Fibroblast of lung (primary cell): ENCODE data around the gene SCN7A. TPM values are rescaled to one million over a fixed set of nuclear protein-coding genes. Genes with fewer than 3 reads are reported as not detected.

ENCODE experiments used
- DNase-seq, 2 donors: peaks; one replicate each; pipeline versions ENCODE4 v3.0.0 to v3.0.0-alpha.2; 2010; ENCODE audit warnings: low read depth in 2 of 2
- H2AFZ ChIP-seq: 2 replicates; pipeline ENCODE4 v1.5.1; 2012; ENCODE audit warnings: low read length, control low read depth, inconsistent platforms
- H3K27ac ChIP-seq: 2 replicates; pipeline ENCODE4 v1.5.1; 2011; ENCODE audit warnings: low read length, control low read depth; ENCODE audit not compliant: insufficient read depth
- H3K27me3 ChIP-seq: 2 replicates; pipeline ENCODE4 v1.5.1; 2011; ENCODE audit warnings: mild to moderate bottlenecking, low read length; ENCODE audit not compliant: control insufficient read depth, insufficient read depth
- H3K36me3 ChIP-seq: 2 replicates; pipeline ENCODE4 v1.5.1; 2011; ENCODE audit warnings: low read length; ENCODE audit not compliant: control insufficient read depth, insufficient read depth
- H3K4me1 ChIP-seq: 2 replicates; pipeline ENCODE4 v1.5.1; 2011; ENCODE audit warnings: low read length; ENCODE audit not compliant: control insufficient read depth, insufficient read depth; ENCODE audit errors: extremely low read depth
- H3K4me2 ChIP-seq: 2 replicates; pipeline ENCODE4 v1.5.1; 2011; ENCODE audit warnings: low read length, control low read depth; ENCODE audit not compliant: insufficient read depth; ENCODE audit errors: extremely low read depth
- H3K4me3 ChIP-seq, 4 experiments: fragments of 200-600 bp in 1 of 4; sonication (generic) in 1 of 4; replicated peaks in 1 of 4; 2 replicates each; pipeline ENCODE4 v1.5.1; 2011 to 2016; ENCODE audit warnings: low read length in 4 of 4, low read depth in 3 of 4, mild to moderate bottlenecking in 3 of 4, control low read depth in 2 of 4, inconsistent platforms in 1 of 4, mixed read lengths in 1 of 4; ENCODE audit not compliant: insufficient read depth in 1 of 4; ENCODE audit errors: control extremely low read depth in 1 of 4
- H3K79me2 ChIP-seq: 2 replicates; pipeline ENCODE4 v1.5.1; 2012; ENCODE audit warnings: mild to moderate bottlenecking, low read length, inconsistent platforms; ENCODE audit not compliant: control insufficient read depth, insufficient read depth
- H3K9ac ChIP-seq: 2 replicates; pipeline ENCODE4 v1.5.1; 2011; ENCODE audit warnings: mild to moderate bottlenecking, low read length, control low read depth; ENCODE audit not compliant: insufficient read depth
- H3K9me3 ChIP-seq: 2 replicates; pipeline ENCODE4 v1.5.1; 2012; ENCODE audit warnings: low read depth, low read length; ENCODE audit not compliant: control insufficient read depth, insufficient read depth
- H4K20me1 ChIP-seq: 2 replicates; pipeline ENCODE4 v1.5.1; 2011; ENCODE audit warnings: low read length; ENCODE audit not compliant: control insufficient read depth, insufficient read depth; ENCODE audit errors: extremely low read depth
- CTCF ChIP-seq, 2 donors: IDR thresholded peaks in 1 of 2; conservative IDR thresholded peaks in 1 of 2; 1 replicate in 1 of 2; 2 replicates in 1 of 2; pipeline ENCODE4 v1.5.1; 2011 to 2012; ENCODE audit warnings: low read length in 2 of 2, control low read depth in 1 of 2, inconsistent platforms in 1 of 2, low read depth in 1 of 2, mild to moderate bottlenecking in 1 of 2
- EZH2 ChIP-seq: IDR thresholded peaks from 2 replicates; pipeline ENCODE4 v1.5.1; 2012; ENCODE audit warnings: low read length, control low read depth, mild to moderate bottlenecking; ENCODE audit errors: missing control alignments
- polyA plus RNA-seq, 2 donors: library from polyadenylated mRNA; depleted of rRNA in 1 of 2; stranded (reverse) in 1 of 2; unstranded in 1 of 2; fragments of >200 nt; gene quantifications; 2 replicates each; pipeline ENCODE4 v1.2.1, GENCODE V29; 2011 to 2012; ENCODE audit warnings: missing spikeins in 1 of 2
- total RNA-seq: library from RNA; depleted of rRNA; stranded (reverse); fragments of >200 nt; gene quantifications from 2 replicates; pipeline ENCODE4 v1.2.1, GENCODE V29; 2014

Gene SCN7A
- total and polyA plus RNA-seq, 2 donors (not counting 1 experiment from before 2014, with no cell fraction given): 7.8 to 8.9 TPM

GRCh38 chr2:166394245-166394644, 99.8 kb downstream of the SCN7A start:
- Histone ChIP-seq H3K9ac (no peak overlapping the region), H3K27ac (no peak overlapping the region), H2AFZ (no peak overlapping the region), H3K27me3 (no peaks in the 10 kb centered on the region), H3K36me3 (no peaks in the 10 kb centered on the region), H3K4me3 (no peak overlapping the region), H4K20me1 (no peaks in the 10 kb centered on the region), H3K9me3 (no peaks in the 10 kb centered on the region), H3K4me2 (no peak overlapping the region), H3K4me1 (no peaks in the 10 kb centered on the region), H3K79me2 (no peaks in the 10 kb centered on the region)
- DNase-seq: no peak
- no peak for TF ChIP-seq CTCF (conservative IDR thresholded peaks at IDR 0.05 in 1 of 2, IDR thresholded peaks at IDR 0.05 in 1 of 2; ENCODE audit: low read depth in 1 of 2, low read length in 2 of 2)
- TF ChIP-seq EZH2: no peak

GRCh38 chr2:166393008-166393407, 101.0 kb downstream of the SCN7A start:
- no peak for DNase-seq
- no peak overlapping the region for H3K4me2 ChIP-seq
- no peaks in the 10 kb centered on the region for H3K4me1 ChIP-seq
- H3K27me3 ChIP-seq: no peaks in the 10 kb centered on the region
- H3K27ac ChIP-seq: no peak overlapping the region
- no peak overlapping the region for H3K4me3 ChIP-seq
- no peaks in the 10 kb centered on the region for H3K79me2 ChIP-seq
- H3K9me3 ChIP-seq: no peaks in the 10 kb centered on the region
- TF ChIP-seq EZH2: no peak
- TF ChIP-seq CTCF (conservative IDR thresholded peaks at IDR 0.05 in 1 of 2, IDR thresholded peaks at IDR 0.05 in 1 of 2; ENCODE audit: low read depth in 1 of 2, low read length in 2 of 2): no peak
- H3K36me3 ChIP-seq: no peaks in the 10 kb centered on the region
- no peak overlapping the region for H3K9ac ChIP-seq
- no peaks in the 10 kb centered on the region for H4K20me1 ChIP-seq
- no peak overlapping the region for H2AFZ ChIP-seq

GRCh38 chr2:166388481-166389070, 105.5 kb downstream of the SCN7A start:
- Histone ChIP-seq H3K27ac (no peak overlapping the region), H3K9me3 (no peaks in the 10 kb centered on the region), H3K27me3 (no peaks in the 10 kb centered on the region), H3K9ac (no peak overlapping the region), H3K4me1 (no peaks in the 10 kb centered on the region), H3K36me3 (no peaks in the 10 kb centered on the region), H3K4me2 (no peak overlapping the region), H4K20me1 (no peaks in the 10 kb centered on the region), H3K79me2 (no peaks in the 10 kb centered on the region), H3K4me3 (no peak overlapping the region), H2AFZ (peak overlapping the region; percentile 51)
- no peak for DNase-seq
- TF ChIP-seq CTCF (conservative IDR thresholded peaks at IDR 0.05 in 1 of 2, IDR thresholded peaks at IDR 0.05 in 1 of 2; ENCODE audit: low read depth in 1 of 2, low read length in 2 of 2): no peak
